Stimulated activated CD8-positive, alpha-beta memory T cell treated with anti-CD3 and anti-CD28 coated beads, Interleukin-7, amount 100 ng/mL, for 48 hours (primary cell): ENCODE results near the gene CDC73.
"Not testable (repeated sequence)": the region's sequence is repeated elsewhere in the genome, so short reads cannot be mapped to it uniquely, and the experiment has no call there.

Experiments used
- DNase-seq, 2 donors: peaks; one replicate each; pipeline ENCODE4 v3.0.0-alpha.2; 2020; ENCODE audit warnings: low read depth in 1 of 2; ENCODE audit errors: extremely low read depth in 1 of 2

The CDC73 gene

GRCh38 chr1:193275773-193276172, 153.9 kb downstream of the CDC73 start:
- DNase-seq, result no peak

GRCh38 chr1:193278968-193279367, 157.1 kb downstream of the CDC73 start:
- no peak for DNase-seq

GRCh38 chr1:193281894-193282293, 160.1 kb downstream of the CDC73 start:
- DNase-seq, result no peak

GRCh38 chr1:193283016-193283415, 161.2 kb downstream of the CDC73 start:
- DNase-seq, result no peak

- DNase-seq, result no peak
Measured at GRCh38 chr1:193284219-193284618, 162.4 kb downstream of the CDC73 start.

GRCh38 chr1:193285641-193286040, 163.8 kb downstream of the CDC73 start:
- DNase-seq, result no peak

GRCh38 chr1:193288548-193289080, 166.8 kb downstream of the CDC73 start:
- DNase-seq, result not testable (repeated sequence)

GRCh38 chr1:193293726-193294125, 171.9 kb downstream of the CDC73 start:
- DNase-seq, result no peak

GRCh38 chr1:193299038-193299437, 177.2 kb downstream of the CDC73 start:
- DNase-seq, result no peak

- no peak for DNase-seq
Measured at GRCh38 chr1:193301746-193302145, 179.9 kb downstream of the CDC73 start.

GRCh38 chr1:193303849-193304248, 182.0 kb downstream of the CDC73 start:
- DNase-seq, result no peak
